Lower leg skin (tissue), 4 donors: Measurements from ENCODE around the gene SMCO4. TPM values are rescaled to one million over a fixed set of nuclear protein-coding genes. Genes with fewer than 3 reads are reported as not detected.

Experiments
- DNase-seq, 2 donors: peaks; one replicate each; pipeline ENCODE4 v3.0.0-alpha.2; 2019; ENCODE audit warnings: low spot score in 2 of 2
- H3K4me3 ChIP-seq: fragments of 200-600 bp; sonication (generic); 2 replicates; pipeline ENCODE4 v1.5.1; 2017; ENCODE audit warnings: mild to moderate bottlenecking, low read depth; ENCODE audit not compliant: poor library complexity, severe bottlenecking
- CTCF ChIP-seq, 3 donors: fragments of 450-650 bp; IDR thresholded peaks; one replicate each; pipeline ENCODE4 v1.5.1; 2016; ENCODE audit warnings: antibody characterized with exemption in 3 of 3, mild to moderate bottlenecking in 3 of 3, moderate library complexity in 2 of 3
- POLR2A ChIP-seq, 2 donors: fragments of 450-650 bp; IDR thresholded peaks; one replicate each; pipeline ENCODE4 v1.6.1; 2016 to 2017; ENCODE audit warnings: antibody characterized with exemption in 2 of 2, mild to moderate bottlenecking in 1 of 2, moderate library complexity in 1 of 2
- WGBS, 2 donors: methylation state at CpG; one replicate each; pipeline ENCODE4 v1.1.5; 2018; 5-methylcytosine and 5-hydroxymethylcytosine counted together
- intact Hi-C: fragments of 100-400 bp; cut with DNase I; formaldehyde crosslinking; loops from one replicate; pipeline ENCODE4 v1.15.0; 2023; ENCODE audit warnings: low total_unique reads
- total RNA-seq, 4 donors: library from RNA; depleted of rRNA; stranded (reverse); fragments of >200 nt; gene quantifications; one replicate each; pipeline ENCODE4 v1.1.0, GENCODE V29; 2016

SMCO4 gene
- total RNA-seq, 4 donors from 2014 or later, result 8.2 to 30.4 (median 15.3) TPM

GRCh38 chr11:93552874-93553273 is 9.7 kb upstream of the SMCO4 start:
- intact Hi-C loops, result loop anchor here (5.0 kb wide), 1 partner anchor 1091 kb away; no protein-coding TSS in a partner anchor
- no peak overlapping the region for H3K4me3 ChIP-seq
- no peak for TF ChIP-seq CTCF (IDR thresholded peaks at IDR 0.05)
- TF ChIP-seq POLR2A (IDR thresholded peaks at IDR 0.05), result no peak
- WGBS, 2 donors, result 60 to 83% methylated on average over 1 of the region's 1 CpG
- DNase-seq, result no peak

- intact Hi-C loops, result loop anchor here (5.0 kb wide), 2 partner anchors 313 to 1088 kb away; no protein-coding TSS in a partner anchor
- DNase-seq, result no peak
- 78 to 79% methylated on average over 4 of the region's 4 CpGs for WGBS, 2 donors
- TF ChIP-seq CTCF (IDR thresholded peaks at IDR 0.05) (no peak), POLR2A (IDR thresholded peaks at IDR 0.05) (no peak)
- no peak overlapping the region for H3K4me3 ChIP-seq
Measured at GRCh38 chr11:93549976-93550375, 6.8 kb upstream of the SMCO4 start.

GRCh38 chr11:93548679-93549319 is 5.6 kb upstream of the SMCO4 start:
- H3K4me3 ChIP-seq, result no peak overlapping the region
- no peak for DNase-seq
- WGBS, 2 donors, result 80 to 85% methylated on average over 6 of the region's 6 CpGs
- TF ChIP-seq POLR2A (IDR thresholded peaks at IDR 0.05), result no peak
- TF ChIP-seq CTCF (IDR thresholded peaks at IDR 0.05), result no peak
- intact Hi-C loops, result loop anchor here (5.0 kb wide), 1 partner anchor 311 kb away; no protein-coding TSS in a partner anchor

GRCh38 chr11:93547773-93548172 is 4.6 kb upstream of the SMCO4 start:
- 35 to 56% methylated on average over 2 of the region's 2 CpGs for WGBS, 2 donors
- no peak for TF ChIP-seq CTCF (IDR thresholded peaks at IDR 0.05)
- TF ChIP-seq POLR2A (IDR thresholded peaks at IDR 0.05), result no peak
- no peak overlapping the region for H3K4me3 ChIP-seq
- intact Hi-C loops, result loop anchor here (5.0 kb wide), 1 partner anchor 310 kb away; no protein-coding TSS in a partner anchor
- no peak for DNase-seq

DNA sequence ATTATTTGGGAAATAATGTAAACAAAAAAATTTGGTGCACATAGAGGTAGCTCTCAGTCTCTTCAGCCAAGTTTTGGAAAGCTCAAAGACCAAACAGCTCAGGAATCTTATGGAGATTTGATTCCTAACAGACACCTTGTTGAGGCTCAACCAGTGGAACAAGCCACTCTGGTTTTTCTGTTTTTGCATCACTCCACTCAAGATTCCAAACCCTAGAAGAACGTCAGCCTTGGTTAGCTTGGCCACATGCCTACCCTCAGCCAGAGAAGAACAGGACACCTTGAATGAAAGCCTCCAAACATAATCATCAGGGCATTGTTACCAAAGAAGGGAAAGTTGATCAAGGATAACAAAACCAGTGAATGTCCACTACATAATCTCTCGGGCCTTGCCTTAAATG is 3.8 kb upstream of the SMCO4 start:
- intact Hi-C loops, result loop anchor here (5.0 kb wide), 1 partner anchor 310 kb away; no protein-coding TSS in a partner anchor
- WGBS, 2 donors, result 52 to 66% methylated on average over 2 of the region's 2 CpGs
- DNase-seq, result no peak

More for the DNA sequence above, 3.8 kb upstream of the SMCO4 start:
- TF ChIP-seq POLR2A (IDR thresholded peaks at IDR 0.05) (no peak), CTCF (IDR thresholded peaks at IDR 0.05) (no peak)
- no peak overlapping the region for H3K4me3 ChIP-seq
